AG09309 (cell line): Measurements from ENCODE around the gene DCXR.

Experiments
- DNase-seq: peaks from one replicate; pipeline ENCODE4 v3.0.0-alpha.2; 2010; ENCODE audit warnings: low read depth
- H3K4me3 ChIP-seq: 2 replicates; pipeline ENCODE4 v1.5.1; 2011; ENCODE audit warnings: mild to moderate bottlenecking, low read depth, low read length, moderate library complexity; ENCODE audit not compliant: control insufficient read depth
- TF ChIP-seq, protein P1 (sequence below): IDR thresholded peaks from 2 replicates; pipeline ENCODE4 v1.5.1; 2011; ENCODE audit warnings: mild to moderate bottlenecking, low read depth, low read length, inconsistent platforms; ENCODE audit not compliant: insufficient read depth, control insufficient read depth; ENCODE audit errors: missing control alignments

DCXR gene

DNA sequence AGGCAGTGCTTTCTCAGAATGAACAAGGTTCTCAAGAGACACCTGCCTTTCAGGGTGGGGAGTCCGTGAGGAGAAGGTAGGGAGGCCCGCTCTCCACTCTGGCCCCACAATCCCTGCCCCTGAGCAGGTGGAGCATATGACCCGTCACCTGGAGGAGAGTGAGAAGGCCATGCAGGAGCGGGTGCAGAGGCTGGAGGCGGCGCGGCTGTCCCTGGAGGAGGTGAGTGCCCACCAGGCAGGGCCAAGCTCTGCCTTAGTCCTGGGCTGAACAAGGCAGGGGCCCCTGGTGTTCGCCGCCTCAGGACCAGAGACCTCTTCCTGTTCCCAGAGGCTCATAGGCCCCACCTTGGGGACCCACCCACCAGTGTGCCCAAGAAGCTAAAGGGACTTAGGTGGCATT, 8.5 kb downstream of the DCXR start:
- no peak for DNase-seq
- TF ChIP-seq, protein P1, sequence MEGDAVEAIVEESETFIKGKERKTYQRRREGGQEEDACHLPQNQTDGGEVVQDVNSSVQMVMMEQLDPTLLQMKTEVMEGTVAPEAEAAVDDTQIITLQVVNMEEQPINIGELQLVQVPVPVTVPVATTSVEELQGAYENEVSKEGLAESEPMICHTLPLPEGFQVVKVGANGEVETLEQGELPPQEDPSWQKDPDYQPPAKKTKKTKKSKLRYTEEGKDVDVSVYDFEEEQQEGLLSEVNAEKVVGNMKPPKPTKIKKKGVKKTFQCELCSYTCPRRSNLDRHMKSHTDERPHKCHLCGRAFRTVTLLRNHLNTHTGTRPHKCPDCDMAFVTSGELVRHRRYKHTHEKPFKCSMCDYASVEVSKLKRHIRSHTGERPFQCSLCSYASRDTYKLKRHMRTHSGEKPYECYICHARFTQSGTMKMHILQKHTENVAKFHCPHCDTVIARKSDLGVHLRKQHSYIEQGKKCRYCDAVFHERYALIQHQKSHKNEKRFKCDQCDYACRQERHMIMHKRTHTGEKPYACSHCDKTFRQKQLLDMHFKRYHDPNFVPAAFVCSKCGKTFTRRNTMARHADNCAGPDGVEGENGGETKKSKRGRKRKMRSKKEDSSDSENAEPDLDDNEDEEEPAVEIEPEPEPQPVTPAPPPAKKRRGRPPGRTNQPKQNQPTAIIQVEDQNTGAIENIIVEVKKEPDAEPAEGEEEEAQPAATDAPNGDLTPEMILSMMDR = no peak
- H3K4me3 ChIP-seq = no peak overlapping the region

- TF ChIP-seq, protein P1 = no peak
These were observed 9.3 kb downstream of the DCXR start for GRCh38 chr17:82028246-82028645.

GRCh38 chr17:82025401-82026107, 11.9 kb downstream of the DCXR start:
- TF ChIP-seq, protein P1 = no peak
- no peak for DNase-seq

More at GRCh38 chr17:82028246-82028645, 9.3 kb downstream of the DCXR start:
- DNase-seq = no peak
- no peak overlapping the region for H3K4me3 ChIP-seq

DNA sequence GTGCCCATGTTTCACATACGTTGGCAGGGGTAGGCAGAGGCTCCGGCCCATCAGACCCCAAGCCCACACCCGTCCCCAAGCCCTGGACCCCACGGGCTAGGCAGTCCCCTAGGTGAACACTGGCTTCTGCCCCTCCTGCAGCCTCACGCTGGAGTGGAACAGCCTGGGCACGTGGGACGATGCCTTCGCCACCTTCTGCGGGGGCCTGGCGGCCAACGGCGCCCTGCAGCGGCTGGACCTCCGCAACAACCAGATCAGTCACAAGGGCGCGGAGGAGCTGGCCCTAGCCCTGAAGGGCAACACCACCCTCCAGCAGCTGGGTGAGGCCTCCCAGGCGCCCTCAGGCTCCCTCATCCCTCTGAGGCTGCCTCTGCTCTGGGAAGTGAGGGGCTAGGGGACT, 12.6 kb downstream of the DCXR start:
- no peak for DNase-seq
- TF ChIP-seq, protein P1 = no peak
- H3K4me3 ChIP-seq = no peak overlapping the region

More at GRCh38 chr17:82025401-82026107, 11.9 kb downstream of the DCXR start:
- no peak overlapping the region for H3K4me3 ChIP-seq

- TF ChIP-seq, protein P1 = no peak
- H3K4me3 ChIP-seq = peak overlapping the region; percentile 51
- DNase-seq = no peak
These were observed 13.9 kb downstream of the DCXR start for GRCh38 chr17:82023447-82024241.

DNA sequence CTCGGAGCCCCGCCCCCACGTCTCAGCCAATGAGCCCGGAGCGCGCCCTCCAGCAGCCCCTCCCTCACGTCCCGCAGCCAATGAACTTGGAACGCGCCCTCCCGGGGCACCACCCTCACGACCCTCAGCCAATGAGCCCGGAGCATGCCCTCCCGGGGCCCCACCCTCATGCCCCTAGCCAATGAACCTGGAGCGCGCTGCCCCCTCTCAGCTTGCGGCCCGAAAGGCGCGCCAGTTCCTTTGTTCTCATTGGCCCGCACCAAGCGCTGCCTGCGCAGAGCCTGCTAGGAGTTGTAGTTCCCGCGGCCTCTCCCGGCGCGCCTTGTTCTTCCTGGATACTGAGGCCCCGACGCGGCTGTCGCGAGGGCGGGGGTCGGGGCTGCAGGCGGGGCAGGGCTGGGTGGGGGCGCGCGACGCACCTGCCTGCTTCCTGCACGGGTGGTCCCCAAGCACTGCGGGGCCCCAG, 14.5 kb downstream of the DCXR start, which contains the start of gene LRRC45:
Gene LRRC45 (plus strand): TSS at position 325 of the 466 bp plus-strand sequence. CDS start 339 bp downstream, outside the sequence.
- peak within 1 kb of the TSS; percentile 77 for H3K4me3 ChIP-seq
- DNase-seq = peak; percentile 97
- TF ChIP-seq, protein P1 = no peak
